Right lobe of liver (tissue), 6 donors: Measurements from ENCODE around the gene UNC119. TPM values are rescaled to one million over a fixed set of nuclear protein-coding genes. Genes with fewer than 3 reads are reported as not detected.

Experiments used
- ATAC-seq, 4 donors: fragments of 200-7000 bp; cut with Tn5 transposase; one replicate each; pipeline ENCODE4 v1.9.1; 2020; ENCODE audit warnings: mild to moderate bottlenecking in 4 of 4, moderate library complexity in 4 of 4
- DNase-seq, 3 donors: peaks; one replicate each; pipeline ENCODE4 v3.0.0-alpha.2; 2020
- H3K27ac ChIP-seq, 3 donors: fragments of 200-600 bp; one replicate each; pipeline ENCODE4 v1.8.0; 2022
- H3K27me3 ChIP-seq, 2 donors: fragments of 200-600 bp; one replicate each; pipeline ENCODE4 v1.8.0; 2022
- H3K36me3 ChIP-seq, 4 donors: fragments of 200-600 bp; sonication (generic) in 1 of 4; one replicate each; pipeline versions ENCODE4 v1.5.1 to v1.8.0; 2017 to 2022; ENCODE audit warnings: control low read depth in 1 of 4
- H3K4me1 ChIP-seq, 4 donors: fragments of 200-600 bp; sonication (generic) in 1 of 4; one replicate each; pipeline versions ENCODE4 v1.5.1 to v1.8.0; 2017 to 2022; ENCODE audit warnings: control low read depth in 1 of 4
- H3K4me3 ChIP-seq, 3 donors: fragments of 200-600 bp; one replicate each; pipeline ENCODE4 v1.8.0; 2022
- H3K9me3 ChIP-seq, 4 donors: fragments of 200-600 bp; sonication (generic) in 1 of 4; one replicate each; pipeline versions ENCODE4 v1.5.1 to v1.8.0; 2017 to 2022; ENCODE audit warnings: control low read depth in 1 of 4
- CTCF ChIP-seq, 4 donors: fragments of 200-600 bp in 3 of 4; fragments of 450-650 bp in 1 of 4; IDR thresholded peaks; one replicate each; pipeline versions ENCODE4 v1.5.1 to v1.8.0; 2016 to 2022; ENCODE audit warnings: antibody characterized with exemption in 4 of 4, mild to moderate bottlenecking in 2 of 4
- POLR2A ChIP-seq: fragments of 450-650 bp; IDR thresholded peaks from one replicate; pipeline ENCODE4 v1.6.1; 2017; ENCODE audit warnings: antibody characterized with exemption, mild to moderate bottlenecking
- WGBS: methylation state at CpG from one replicate; pipeline ENCODE4 v1.1.6; 2018; ENCODE audit warnings: low coverage, low lambda C conversion rate; ENCODE audit not compliant: insufficient coverage; ENCODE audit errors: missing lambda C conversion rate; 5-methylcytosine and 5-hydroxymethylcytosine counted together
- intact Hi-C, 2 donors: fragments of 100-400 bp; cut with DNase I; formaldehyde crosslinking; loops; one replicate each; pipeline versions ENCODE4 v1.11.2 to v1.14.1; 2022
- total RNA-seq, 6 experiments: library from RNA; depleted of rRNA in 2 of 6; stranded (reverse); fragments of >200 nt in 2 of 6; fragmentation: NEBNext Ultra II Directional in 3 of 6; extraction: Animal tissue kit (Norgen Biotek cat#: 25700) in 3 of 6; gene quantifications; one replicate each; pipeline versions ENCODE4 v1.1.0 to v1.2.4, GENCODE V29; 2016 to 2023
- donor health status: DM: no; HTN: yes; CAD: no.
- donor health status: DM: no; HTN: no; CAD: no.
- donor health status: DM: no; HTN: no; CAD: no.
- donor health status: DM: no; HTN: yes; CAD: no.
- donor health status: DM: no; HTN: yes; CAD: no.

UNC119 gene
- total RNA-seq, 6 experiments from 2014 or later = 11.5 to 37.8 (median 13.1) TPM

- DNase-seq = peak in 1 of 3 donors; percentile 62
- WGBS = 15% methylated on average over 5 of the region's 5 CpGs
These were observed 45.4 kb upstream of the UNC119 start for GRCh38 chr17:28597606-28598383.

GRCh38 chr17:28592260-28592659 is 39.8 kb upstream of the UNC119 start:
- no peaks in the 10 kb centered on the region for H3K27me3 ChIP-seq
- WGBS = 100% methylated on average over 4 of the region's 4 CpGs
- intact Hi-C loops = no loop called here
- ATAC-seq = no peak
- TF ChIP-seq CTCF (IDR thresholded peaks at IDR 0.05) (no peak), POLR2A (no peak)
- no peak for DNase-seq
- no peaks in the 10 kb centered on the region for H3K9me3 ChIP-seq
- no peak overlapping the region for H3K27ac ChIP-seq
- H3K36me3 ChIP-seq = peaks cover 0 to 38% (median 0%) of the 10 kb centered on the region in 4 donors
- H3K4me3 ChIP-seq = no peak overlapping the region
- H3K4me1 ChIP-seq = peaks cover 0 to 6% (median 0%) of the 10 kb centered on the region in 4 donors

More at GRCh38 chr17:28597606-28598383, 45.4 kb upstream of the UNC119 start:
- peak; percentile 50 to 71 (median 58) for ATAC-seq
- intact Hi-C loops = no loop called here
- Histone ChIP-seq H3K4me3 (peak overlapping the region; percentile 66 to 72 (median 67)), H3K9me3 (no peaks in the 10 kb centered on the region), H3K27me3 (no peaks in the 10 kb centered on the region), H3K36me3 (peaks cover 0 to 7% (median 0%) of the 10 kb centered on the region in 4 donors), H3K4me1 (peaks cover 0 to 24% (median 3%) of the 10 kb centered on the region in 4 donors), H3K27ac (peak overlapping the region; percentile 84 to 99 (median 99))
- TF ChIP-seq POLR2A (no peak), CTCF (IDR thresholded peaks at IDR 0.05) (no peak)

GRCh38 chr17:28585851-28586250 is 33.4 kb upstream of the UNC119 start:
- H3K36me3 ChIP-seq = peaks cover 0 to 46% (median 6%) of the 10 kb centered on the region in 4 donors
- no peaks in the 10 kb centered on the region for H3K4me1 ChIP-seq
- ATAC-seq = no peak
- no peak overlapping the region for H3K27ac ChIP-seq
- H3K4me3 ChIP-seq = no peak overlapping the region
- no peak for DNase-seq
- no peaks in the 10 kb centered on the region for H3K9me3 ChIP-seq
- WGBS = 83% methylated on average over 3 of the region's 3 CpGs
- intact Hi-C loops = no loop called here
- TF ChIP-seq CTCF (IDR thresholded peaks at IDR 0.05) (no peak), POLR2A (no peak)
- H3K27me3 ChIP-seq = no peaks in the 10 kb centered on the region

- Histone ChIP-seq H3K4me3 (no peak overlapping the region), H3K9me3 (no peaks in the 10 kb centered on the region), H3K27ac (no peak overlapping the region), H3K4me1 (no peaks in the 10 kb centered on the region), H3K36me3 (peaks cover 0 to 37% (median 6%) of the 10 kb centered on the region in 4 donors), H3K27me3 (no peaks in the 10 kb centered on the region)
- WGBS = 80% methylated on average over 1 of the region's 3 CpGs
- intact Hi-C loops = no loop called here
- ATAC-seq (no peak), DNase-seq (no peak)
- no peak for TF ChIP-seq POLR2A
- no peak for TF ChIP-seq CTCF (IDR thresholded peaks at IDR 0.05)
These were observed 32.0 kb upstream of the UNC119 start for GRCh38 chr17:28584434-28584833.
